GM21723 (cell line): Measurements from ENCODE around the gene MAGI2.

ENCODE experiments used
- ATAC-seq: cut with Tn5 transposase; IDR thresholded peaks from one replicate; pipeline ENCODE4 v1.9.1; 2021; ENCODE audit warnings: mild to moderate bottlenecking, moderate library complexity; ENCODE audit not compliant: unreplicated experiment

The MAGI2 gene

GRCh38 chr7:78215199-78215598 lies 1238.3 kb downstream of the MAGI2 start:
- no peak for ATAC-seq

- no peak for ATAC-seq
Measured at GRCh38 chr7:78213402-78213801, 1240.1 kb downstream of the MAGI2 start.

GRCh38 chr7:78212476-78213060 lies 1240.9 kb downstream of the MAGI2 start:
- no peak for ATAC-seq

GRCh38 chr7:78207269-78207668 lies 1246.2 kb downstream of the MAGI2 start:
- ATAC-seq, result no peak

GRCh38 chr7:78206769-78207168 lies 1246.7 kb downstream of the MAGI2 start:
- ATAC-seq, result no peak

- no peak for ATAC-seq
Measured at GRCh38 chr7:78203042-78203720, 1250.3 kb downstream of the MAGI2 start.

GRCh38 chr7:78198756-78199155 lies 1254.7 kb downstream of the MAGI2 start:
- ATAC-seq, result no peak

- ATAC-seq, result no peak
Measured at GRCh38 chr7:78197447-78197846, 1256.0 kb downstream of the MAGI2 start.

GRCh38 chr7:78195281-78195680 lies 1258.2 kb downstream of the MAGI2 start:
- no peak for ATAC-seq

GRCh38 chr7:78194611-78195010 lies 1258.9 kb downstream of the MAGI2 start:
- ATAC-seq, result no peak

- no peak for ATAC-seq
Measured at GRCh38 chr7:78191475-78192079, 1261.9 kb downstream of the MAGI2 start.

- no peak for ATAC-seq
Measured at GRCh38 chr7:78189762-78190161, 1263.7 kb downstream of the MAGI2 start.

- no peak for ATAC-seq
Measured at GRCh38 chr7:78185149-78185745, 1268.2 kb downstream of the MAGI2 start.

GRCh38 chr7:78184299-78184698 lies 1269.2 kb downstream of the MAGI2 start:
- no peak for ATAC-seq

GRCh38 chr7:78179827-78180477 lies 1273.5 kb downstream of the MAGI2 start:
- no peak for ATAC-seq

GRCh38 chr7:78179211-78179610 lies 1274.3 kb downstream of the MAGI2 start:
- ATAC-seq, result no peak

GRCh38 chr7:78178319-78178718 lies 1275.1 kb downstream of the MAGI2 start:
- no peak for ATAC-seq

GRCh38 chr7:78176171-78176570 lies 1277.3 kb downstream of the MAGI2 start:
- no peak for ATAC-seq

- no peak for ATAC-seq
Measured at GRCh38 chr7:78175330-78176100, 1278.0 kb downstream of the MAGI2 start.

GRCh38 chr7:78173666-78174065 lies 1279.8 kb downstream of the MAGI2 start:
- ATAC-seq, result no peak
